ENCODE data around the gene HTD2. TPM values are rescaled to one million over a fixed set of nuclear protein-coding genes. Genes with fewer than 3 reads are reported as not detected.
"Not testable (repeated sequence)": the region's sequence is repeated elsewhere in the genome, so short reads cannot be mapped to it uniquely, and the experiment has no call there.

HTD2 gene
- total and polyA plus RNA-seq, 2 donors (not counting 1 experiment from before 2014, with no cell fraction given) = 4.2 to 8.8 TPM

DNA sequence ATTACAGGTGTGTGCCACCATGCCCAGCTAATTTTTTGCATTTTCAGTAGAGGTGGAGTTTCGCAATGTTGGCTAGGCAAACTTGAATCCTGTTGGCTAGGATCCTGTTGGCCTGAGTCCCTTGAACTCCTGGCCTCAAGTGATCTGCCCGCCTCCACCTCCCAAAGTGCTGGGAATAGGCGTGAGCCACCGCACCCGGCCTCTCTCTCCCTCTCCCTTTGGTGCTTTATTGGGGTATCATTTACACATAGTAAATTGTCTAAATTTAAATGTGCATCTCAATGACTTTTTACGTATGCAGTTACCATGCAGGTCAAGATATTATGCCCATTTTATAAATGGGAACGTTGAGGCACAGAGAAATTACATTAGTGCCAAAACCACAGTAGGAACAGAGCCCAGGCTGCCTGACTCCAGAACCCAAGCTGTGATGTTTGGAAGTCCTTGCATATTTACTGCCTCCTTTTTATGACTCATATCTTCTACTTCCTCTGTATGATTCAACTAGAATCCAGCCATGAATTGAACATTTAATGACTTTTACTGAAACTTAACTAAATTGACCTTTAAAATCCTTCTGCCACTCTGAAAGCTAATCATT, 34.3 kb upstream of the HTD2 start:
- H3K4me2 ChIP-seq (replicated peaks; ENCODE audit: low read depth, low read length, poor library complexity, severe bottlenecking) = no peak overlapping the region
- no peak for TF ChIP-seq EZH2 (IDR thresholded peaks at IDR 0.05; ENCODE audit: borderline replicate concordance, insufficient read depth, low read depth, low read length, poor library complexity, severe bottlenecking)
- TF ChIP-seq, protein P1, sequence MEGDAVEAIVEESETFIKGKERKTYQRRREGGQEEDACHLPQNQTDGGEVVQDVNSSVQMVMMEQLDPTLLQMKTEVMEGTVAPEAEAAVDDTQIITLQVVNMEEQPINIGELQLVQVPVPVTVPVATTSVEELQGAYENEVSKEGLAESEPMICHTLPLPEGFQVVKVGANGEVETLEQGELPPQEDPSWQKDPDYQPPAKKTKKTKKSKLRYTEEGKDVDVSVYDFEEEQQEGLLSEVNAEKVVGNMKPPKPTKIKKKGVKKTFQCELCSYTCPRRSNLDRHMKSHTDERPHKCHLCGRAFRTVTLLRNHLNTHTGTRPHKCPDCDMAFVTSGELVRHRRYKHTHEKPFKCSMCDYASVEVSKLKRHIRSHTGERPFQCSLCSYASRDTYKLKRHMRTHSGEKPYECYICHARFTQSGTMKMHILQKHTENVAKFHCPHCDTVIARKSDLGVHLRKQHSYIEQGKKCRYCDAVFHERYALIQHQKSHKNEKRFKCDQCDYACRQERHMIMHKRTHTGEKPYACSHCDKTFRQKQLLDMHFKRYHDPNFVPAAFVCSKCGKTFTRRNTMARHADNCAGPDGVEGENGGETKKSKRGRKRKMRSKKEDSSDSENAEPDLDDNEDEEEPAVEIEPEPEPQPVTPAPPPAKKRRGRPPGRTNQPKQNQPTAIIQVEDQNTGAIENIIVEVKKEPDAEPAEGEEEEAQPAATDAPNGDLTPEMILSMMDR (IDR thresholded peaks at IDR 0.05) = no peak
- POLR2A ChIA-PET = no interaction called here
- no peaks in the 10 kb centered on the region for H4K20me1 ChIP-seq (ENCODE audit: control insufficient read depth, insufficient read depth, low read length, poor library complexity, severe bottlenecking)
- no peak overlapping the region for H3K27ac ChIP-seq (ENCODE audit: low read length in 2 of 2)
- Mint-ChIP-seq H3K27ac (no peak overlapping the region), H3K4me1 (peaks cover 2% of the 10 kb centered on the region), H3K9me3 (ENCODE audit: insufficient read depth) (no peaks in the 10 kb centered on the region), H3K4me3 (no peak overlapping the region), H3K27me3 (no peaks in the 10 kb centered on the region)
- no peaks in the 10 kb centered on the region for H3K79me2 ChIP-seq (ENCODE audit: control insufficient read depth, insufficient read depth, low read length)
- no peaks in the 10 kb centered on the region for H3K4me1 ChIP-seq (ENCODE audit: control insufficient read depth in 2 of 2, insufficient read depth in 2 of 2, low read length in 2 of 2)
- H3K36me3 ChIP-seq (replicated peaks in 1 of 2; ENCODE audit: control extremely low read depth in 1 of 2, control insufficient read depth in 1 of 2, extremely low read depth in 1 of 2, insufficient read depth in 2 of 2, low read length in 1 of 2) = peaks cover 0 to 58% of the 10 kb centered on the region in 2 experiments
- H2AFZ ChIP-seq (ENCODE audit: insufficient read depth, low read depth, low read length, poor library complexity, severe bottlenecking) = no peak overlapping the region
- DNase-seq (no peak), ATAC-seq (ENCODE audit: low read depth) (no peak)
- intact Hi-C loops (cut with micrococcal nuclease) = no loop called here
- no peak overlapping the region for H3K9ac ChIP-seq (ENCODE audit: low read length)
- H3K27me3 ChIP-seq (replicated peaks in 1 of 4; ENCODE audit: control extremely low read depth in 1 of 4, control insufficient read depth in 3 of 4, insufficient read depth in 4 of 4, low read length in 3 of 4) = no peaks in the 10 kb centered on the region
- H3K9me3 ChIP-seq (ENCODE audit: control extremely low read depth in 1 of 3, control insufficient read depth in 2 of 3, insufficient read depth in 1 of 3, low read length in 2 of 3) = no peaks in the 10 kb centered on the region
- 89% methylated on average over 2 of the region's 7 CpGs for WGBS (ENCODE audit: insufficient coverage)
- CTCF ChIA-PET = interaction anchor here (0.7 to 2.6 kb wide), 5 partner anchors 34 to 94 kb away, joined by 3 to 8 read pairs (median 5); partner anchors contain the start of genes HTD2 and RPP14
- no peak overlapping the region for H3K4me3 ChIP-seq (ENCODE audit: control extremely low read depth in 1 of 5, extremely low read depth in 1 of 5, insufficient read depth in 1 of 5, low read depth in 2 of 5, low read length in 4 of 5)

DNA sequence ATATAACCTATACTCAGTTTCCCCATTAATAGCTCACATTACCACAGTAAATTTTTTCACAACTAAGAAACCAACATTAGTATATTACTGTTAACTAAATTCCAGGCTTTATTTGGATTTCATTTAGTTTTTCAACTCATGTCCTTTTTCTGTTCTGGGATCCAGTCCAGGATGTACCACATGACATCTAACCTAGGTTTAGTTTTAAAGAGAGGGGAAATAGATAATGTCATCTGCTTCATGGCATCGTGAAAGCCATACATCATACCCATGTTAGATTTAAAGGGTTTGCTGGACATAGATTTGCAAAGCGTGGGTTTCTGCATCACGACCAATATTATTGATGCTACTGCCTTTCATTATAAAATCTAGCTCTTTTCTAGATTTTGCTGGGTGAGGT, 33.4 kb upstream of the HTD2 start:
- DNase-seq (no peak), ATAC-seq (ENCODE audit: low read depth) (no peak)
- Histone ChIP-seq H3K4me1 (ENCODE audit: control insufficient read depth in 2 of 2, insufficient read depth in 2 of 2, low read length in 2 of 2) (no peaks in the 10 kb centered on the region), H3K4me3 (ENCODE audit: control extremely low read depth in 1 of 5, extremely low read depth in 1 of 5, insufficient read depth in 1 of 5, low read depth in 2 of 5, low read length in 4 of 5) (no peak overlapping the region), H3K36me3 (replicated peaks in 1 of 2; ENCODE audit: control extremely low read depth in 1 of 2, control insufficient read depth in 1 of 2, extremely low read depth in 1 of 2, insufficient read depth in 2 of 2, low read length in 1 of 2) (peaks cover 0 to 52% of the 10 kb centered on the region in 2 experiments), H3K9me3 (ENCODE audit: control extremely low read depth in 1 of 3, control insufficient read depth in 2 of 3, insufficient read depth in 1 of 3, low read length in 2 of 3) (no peaks in the 10 kb centered on the region), H3K4me2 (replicated peaks; ENCODE audit: low read depth, low read length, poor library complexity, severe bottlenecking) (no peak overlapping the region), H3K9ac (ENCODE audit: low read length) (no peak overlapping the region), H2AFZ (ENCODE audit: insufficient read depth, low read depth, low read length, poor library complexity, severe bottlenecking) (no peak overlapping the region), H4K20me1 (ENCODE audit: control insufficient read depth, insufficient read depth, low read length, poor library complexity, severe bottlenecking) (no peaks in the 10 kb centered on the region), H3K27ac (ENCODE audit: low read length in 2 of 2) (no peak overlapping the region), H3K27me3 (replicated peaks in 1 of 4; ENCODE audit: control extremely low read depth in 1 of 4, control insufficient read depth in 3 of 4, insufficient read depth in 4 of 4, low read length in 3 of 4) (no peaks in the 10 kb centered on the region), H3K79me2 (ENCODE audit: control insufficient read depth, insufficient read depth, low read length) (no peaks in the 10 kb centered on the region)
- no peak overlapping the region for H3K4me3 Mint-ChIP-seq
- TF ChIP-seq, protein P1 (IDR thresholded peaks at IDR 0.05) = no peak
- TF ChIP-seq EZH2 (IDR thresholded peaks at IDR 0.05; ENCODE audit: borderline replicate concordance, insufficient read depth, low read depth, low read length, poor library complexity, severe bottlenecking) = no peak
- intact Hi-C loops (cut with micrococcal nuclease) = no loop called here
- no CpG with 5 or more reads among the region's 3 CpGs for WGBS (ENCODE audit: insufficient coverage)
- peaks cover 2% of the 10 kb centered on the region for H3K4me1 Mint-ChIP-seq
- no peaks in the 10 kb centered on the region for H3K27me3 Mint-ChIP-seq
- POLR2A ChIA-PET = no interaction called here
- H3K9me3 Mint-ChIP-seq (ENCODE audit: insufficient read depth) = no peaks in the 10 kb centered on the region
- no peak overlapping the region for H3K27ac Mint-ChIP-seq
- CTCF ChIA-PET = interaction anchor here (1.6 to 2.6 kb wide), 2 partner anchors 85 to 95 kb away, joined by 5 to 8 read pairs; no protein-coding TSS in a partner anchor

DNA sequence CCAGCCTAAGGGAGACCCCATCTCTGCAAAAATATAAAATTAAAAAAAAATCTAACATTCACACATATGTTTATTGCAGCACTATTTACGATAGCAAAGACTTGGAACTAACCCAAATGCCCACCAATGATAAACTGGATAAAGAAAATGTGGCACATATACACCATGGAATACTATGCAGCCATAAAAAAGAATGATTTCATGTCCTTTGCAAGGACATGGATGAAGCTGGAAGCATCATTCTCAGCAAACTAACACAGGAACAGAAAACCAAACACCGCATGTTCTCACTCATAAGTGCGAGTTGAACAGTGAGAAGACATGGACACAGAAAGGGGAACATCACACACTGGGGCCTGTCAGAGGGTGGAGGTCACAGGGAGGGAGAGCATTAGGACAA, 33.0 kb upstream of the HTD2 start:
- H3K4me2 ChIP-seq (replicated peaks; ENCODE audit: low read depth, low read length, poor library complexity, severe bottlenecking); H3K27me3 Mint-ChIP-seq; H3K4me3 ChIP-seq (ENCODE audit: control extremely low read depth in 1 of 5, extremely low read depth in 1 of 5, insufficient read depth in 1 of 5, low read depth in 2 of 5, low read length in 4 of 5); H3K4me1 ChIP-seq (ENCODE audit: control insufficient read depth in 2 of 2, insufficient read depth in 2 of 2, low read length in 2 of 2); H3K79me2 ChIP-seq (ENCODE audit: control insufficient read depth, insufficient read depth, low read length); H3K4me3 Mint-ChIP-seq; H2AFZ ChIP-seq (ENCODE audit: insufficient read depth, low read depth, low read length, poor library complexity, severe bottlenecking); H3K27ac Mint-ChIP-seq; DNase-seq; ATAC-seq (ENCODE audit: low read depth); POLR2A ChIA-PET; H3K27ac ChIP-seq (ENCODE audit: low read length in 2 of 2); H3K9ac ChIP-seq (ENCODE audit: low read length); H3K9me3 Mint-ChIP-seq (ENCODE audit: insufficient read depth); H3K4me1 Mint-ChIP-seq; H3K9me3 ChIP-seq (ENCODE audit: control extremely low read depth in 1 of 3, control insufficient read depth in 2 of 3, insufficient read depth in 1 of 3, low read length in 2 of 3); intact Hi-C loops (cut with micrococcal nuclease); H3K27me3 ChIP-seq (replicated peaks in 1 of 4; ENCODE audit: control extremely low read depth in 1 of 4, control insufficient read depth in 3 of 4, insufficient read depth in 4 of 4, low read length in 3 of 4); H4K20me1 ChIP-seq (ENCODE audit: control insufficient read depth, insufficient read depth, low read length, poor library complexity, severe bottlenecking): not testable (repeated sequence)
- H3K36me3 ChIP-seq (replicated peaks in 1 of 2; ENCODE audit: control extremely low read depth in 1 of 2, control insufficient read depth in 1 of 2, extremely low read depth in 1 of 2, insufficient read depth in 2 of 2, low read length in 1 of 2) = peaks cover 0 to 48% of the 10 kb centered on the region in 2 experiments
- CTCF ChIA-PET = interaction anchor here (1.6 to 2.6 kb wide), 2 partner anchors 85 to 96 kb away, joined by 5 to 8 read pairs; no protein-coding TSS in a partner anchor
- no CpG with 5 or more reads among the region's 3 CpGs for WGBS (ENCODE audit: insufficient coverage)

All from B cell (primary cell).